ENCODE results near the gene RAG1.
"Not testable (repeated sequence)": the region's sequence is repeated elsewhere in the genome, so short reads cannot be mapped to it uniquely, and the experiment has no call there.

Gene RAG1

DNA sequence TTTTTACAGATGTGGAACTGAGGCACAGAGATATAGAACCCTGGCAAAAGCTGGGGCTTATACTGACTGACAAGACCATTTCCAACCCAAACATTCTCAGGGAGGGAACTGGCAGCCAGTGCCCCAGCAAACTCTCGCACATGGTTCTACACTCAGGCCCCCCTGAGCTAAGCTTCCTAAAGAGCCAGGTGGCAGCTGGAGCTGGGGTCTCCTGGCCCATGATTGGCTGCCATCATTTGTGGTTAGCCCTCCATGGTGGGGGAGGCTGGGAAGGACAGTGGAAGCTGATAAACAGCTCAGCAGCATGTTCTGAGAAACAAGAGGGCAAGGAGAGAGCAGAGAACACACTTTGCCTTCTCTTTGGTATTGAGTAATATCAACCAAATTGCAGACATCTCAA, at the start of gene RAG1:
Gene RAG1 (plus strand): TSS at position 314 of the 400 bp plus-strand sequence. CDS start 5,298 bp downstream, outside the sequence.
- DNase-seq (ENCODE audit: low read depth in 2 of 3, low spot score in 2 of 3) = no peak

DNA sequence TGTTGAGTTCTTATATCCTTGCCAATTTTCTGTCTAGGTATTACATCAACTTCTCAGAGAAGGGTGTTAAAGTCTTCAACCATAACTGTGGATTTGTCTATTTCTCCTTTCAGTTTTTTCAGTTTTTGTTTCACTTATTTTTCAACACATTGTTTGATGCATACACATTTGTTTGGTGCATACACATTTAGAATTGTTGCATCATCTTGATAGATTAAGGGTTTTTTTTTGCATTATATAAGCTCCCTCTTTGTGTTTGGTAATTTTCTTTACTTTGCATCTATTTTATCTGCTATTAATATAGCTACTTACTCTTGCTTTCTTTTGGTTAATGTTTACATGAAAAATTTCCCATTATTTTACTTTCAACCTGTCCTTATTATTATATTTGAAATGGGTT, 37.0 kb upstream of the RAG1 start:
- DNase-seq (ENCODE audit: low read depth in 2 of 3, low spot score in 2 of 3) = no peak

DNA sequence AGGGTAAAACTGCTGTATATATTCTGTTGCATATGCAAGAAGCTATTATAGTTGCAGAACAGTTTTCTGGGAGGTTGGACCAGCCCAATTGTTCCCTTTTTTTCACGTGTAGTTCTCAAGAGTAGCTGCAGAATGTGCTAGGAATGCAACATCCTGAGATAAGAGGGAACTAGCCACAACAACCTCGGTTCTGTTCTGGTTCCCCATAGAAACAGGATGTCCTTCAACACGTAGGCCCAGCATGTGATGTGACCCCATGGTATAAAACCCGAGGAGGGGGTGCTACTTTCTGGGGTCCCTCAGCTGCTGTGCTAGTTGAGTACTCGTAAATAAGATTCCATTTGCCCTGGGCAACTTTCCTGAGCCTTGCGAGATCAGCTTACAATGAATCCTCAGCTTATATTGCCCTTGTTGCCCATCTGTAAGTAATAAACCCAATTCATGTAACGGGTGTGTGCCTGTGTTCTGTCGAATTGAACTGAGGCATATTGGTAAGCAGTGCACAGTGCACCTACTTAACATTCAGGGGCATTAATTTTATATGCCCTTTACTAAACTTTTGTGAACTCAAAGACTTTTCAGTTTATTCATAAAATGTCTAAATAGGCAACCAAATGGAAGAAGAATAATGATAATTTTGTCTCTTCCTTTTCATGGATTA, 34.7 kb upstream of the RAG1 start:
- no peak for DNase-seq (ENCODE audit: low read depth in 2 of 3, low spot score in 2 of 3)

DNA sequence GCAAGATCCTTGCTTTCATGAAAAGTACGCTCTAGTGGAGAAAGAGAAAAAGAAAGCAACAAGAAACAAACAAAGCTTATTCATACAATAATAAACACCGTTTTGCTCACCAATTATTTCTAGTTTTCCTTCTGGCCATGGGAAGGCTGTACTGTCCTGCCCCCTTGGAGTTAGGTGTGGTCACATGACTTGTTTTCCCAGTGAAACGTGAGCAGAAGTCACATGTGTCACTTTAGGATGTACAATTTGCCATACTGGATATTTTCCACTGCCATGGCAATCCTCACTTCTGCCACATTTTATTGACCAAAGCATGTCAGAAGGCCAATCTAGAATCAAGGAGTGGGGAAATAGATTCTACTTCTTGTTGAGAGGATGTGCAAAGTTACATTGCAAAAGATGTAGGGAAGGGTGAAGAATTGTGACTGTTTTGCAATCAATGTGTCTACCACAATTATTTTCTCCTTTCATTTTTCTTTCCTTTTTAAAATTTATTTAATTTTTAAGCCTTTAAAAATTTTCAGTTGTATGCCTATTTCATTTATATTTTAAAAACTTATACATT, 33.4 kb upstream of the RAG1 start:
- DNase-seq (ENCODE audit: low read depth in 2 of 3, low spot score in 2 of 3) = no peak

DNA sequence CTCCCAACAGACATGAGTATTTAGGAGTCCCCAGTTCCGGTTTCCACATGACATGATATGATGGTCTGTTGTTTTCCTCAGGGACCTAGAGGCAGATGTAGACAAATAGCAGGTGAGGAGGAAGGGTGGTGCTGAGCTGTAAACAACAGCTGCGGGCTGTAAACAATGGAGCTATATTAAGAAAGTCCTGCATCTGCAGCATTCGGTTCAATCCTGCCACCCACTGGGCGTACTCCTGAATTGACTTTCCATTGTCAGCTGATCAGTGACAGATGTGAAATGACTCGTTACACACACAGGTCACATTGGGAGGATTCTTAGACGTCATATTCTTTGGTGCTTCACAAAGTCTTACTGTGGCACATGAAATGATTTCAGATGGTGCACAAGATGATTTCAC, 26.8 kb upstream of the RAG1 start:
- no peak for DNase-seq (ENCODE audit: low read depth in 2 of 3, low spot score in 2 of 3)

DNA sequence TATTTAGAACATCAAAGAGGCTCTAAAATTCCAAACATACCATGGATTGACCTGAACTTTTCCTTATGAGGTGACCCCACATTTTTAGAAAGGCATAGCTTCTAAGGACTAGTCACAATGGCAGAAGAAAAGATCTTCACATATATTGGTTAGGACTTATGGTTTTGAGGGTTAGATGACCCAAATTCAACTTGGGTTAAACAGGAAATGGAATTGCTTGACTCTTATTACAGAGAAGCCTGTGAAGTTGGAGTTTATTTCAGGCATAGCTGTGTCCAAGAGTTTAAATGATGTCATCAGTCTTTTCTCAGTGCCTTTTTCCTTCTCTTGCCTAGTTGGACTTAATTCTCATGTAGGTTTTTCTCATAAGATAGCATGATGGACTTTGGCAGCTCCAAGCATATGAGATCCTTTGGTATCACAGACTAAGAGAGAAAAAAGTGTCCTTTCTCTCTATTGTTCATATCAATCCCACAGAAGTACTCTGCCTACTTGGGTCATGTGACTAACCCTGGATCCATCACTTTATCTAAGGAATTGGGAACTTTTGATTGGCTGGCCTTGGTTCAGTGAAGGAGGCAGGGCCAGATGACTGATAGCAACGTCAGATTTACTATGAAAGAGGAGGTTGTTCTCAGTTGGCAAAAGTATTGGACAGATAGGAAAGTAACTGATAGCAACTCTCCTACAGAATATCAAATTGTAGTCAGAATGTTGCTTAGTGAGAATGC, 17.3 kb upstream of the RAG1 start:
- no peak for DNase-seq (ENCODE audit: low read depth in 2 of 3, low spot score in 2 of 3)

DNA sequence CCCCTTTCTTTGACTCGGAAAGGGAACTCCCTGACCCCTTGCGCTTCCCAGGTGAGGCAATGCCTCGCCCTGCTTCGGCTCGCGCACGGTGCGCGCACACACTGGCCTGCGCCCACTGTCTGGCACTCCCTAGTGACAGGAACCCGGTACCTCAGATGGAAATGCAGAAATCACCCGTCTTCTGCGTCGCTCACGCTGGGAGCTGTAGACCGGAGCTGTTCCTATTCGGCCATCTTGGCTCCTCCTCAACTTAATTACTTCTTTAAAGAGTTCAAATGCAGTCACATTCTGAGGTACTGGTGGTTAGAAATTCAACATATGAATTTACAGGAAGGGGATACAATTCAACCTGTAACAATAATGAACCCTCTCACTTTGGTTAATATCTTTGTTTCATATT, 10.4 kb upstream of the RAG1 start:
- DNase-seq (ENCODE audit: low read depth in 2 of 3, low spot score in 2 of 3) = not testable (repeated sequence)

DNA sequence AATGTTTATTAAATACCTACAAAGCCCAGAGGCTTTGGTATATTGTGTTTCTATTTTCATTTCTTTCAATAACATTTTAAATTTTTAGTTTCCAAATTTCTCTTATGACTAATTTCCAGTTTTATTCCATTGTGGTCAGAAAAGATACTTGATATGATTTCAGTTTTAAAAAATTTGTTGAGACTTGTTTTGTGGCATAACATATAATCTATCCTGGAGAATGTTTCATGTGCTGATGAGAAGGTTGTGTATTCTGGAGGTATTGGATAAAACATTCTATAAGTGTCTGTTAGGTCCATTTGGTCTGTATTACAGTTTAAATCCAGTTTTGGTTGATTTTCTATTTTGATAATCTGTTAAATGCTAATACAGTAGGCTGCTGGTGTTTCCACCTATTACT, 9.8 kb upstream of the RAG1 start:
- DNase-seq (ENCODE audit: low read depth in 2 of 3, low spot score in 2 of 3) = no peak

DNA sequence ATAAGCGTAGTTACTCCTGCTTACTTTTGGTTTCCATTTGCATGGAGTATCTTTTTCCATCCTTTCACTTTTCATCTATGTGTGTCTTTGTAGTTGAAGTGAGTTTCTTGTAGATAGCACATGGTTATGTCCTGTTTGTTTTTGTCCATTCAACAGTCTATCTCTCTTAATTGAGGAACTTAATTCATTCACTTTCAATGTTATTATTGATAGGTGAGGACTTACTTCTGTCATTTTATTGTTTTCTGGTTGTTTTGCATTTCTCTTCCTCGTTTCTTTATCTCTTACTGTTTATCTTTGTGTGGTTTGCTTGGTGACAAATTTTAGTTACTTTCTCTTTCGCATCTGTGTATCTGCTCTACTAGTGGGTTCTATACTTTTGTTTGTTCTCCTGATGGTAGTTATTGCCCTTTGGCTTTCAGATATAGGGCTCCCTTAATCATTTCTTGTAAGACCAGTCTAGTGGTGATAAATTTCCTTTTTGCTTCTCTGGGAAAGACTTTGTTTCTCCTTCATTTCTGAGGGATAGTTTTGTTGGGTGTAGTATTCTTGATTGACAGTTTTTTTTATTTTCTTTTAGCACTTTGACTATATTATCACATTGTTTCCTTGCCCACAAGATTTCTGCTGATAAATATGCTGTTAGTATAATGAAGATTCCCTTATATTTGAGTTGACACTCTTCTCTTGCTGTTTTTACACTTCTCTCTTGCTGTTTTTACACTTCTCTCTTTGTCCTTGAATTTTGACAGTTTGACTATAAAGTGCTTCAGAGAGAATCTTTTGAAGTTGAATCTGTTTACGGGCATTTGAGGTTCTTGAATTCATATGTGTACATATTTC, 9.0 kb upstream of the RAG1 start:
- DNase-seq (ENCODE audit: low read depth in 2 of 3, low spot score in 2 of 3) = no peak

DNA sequence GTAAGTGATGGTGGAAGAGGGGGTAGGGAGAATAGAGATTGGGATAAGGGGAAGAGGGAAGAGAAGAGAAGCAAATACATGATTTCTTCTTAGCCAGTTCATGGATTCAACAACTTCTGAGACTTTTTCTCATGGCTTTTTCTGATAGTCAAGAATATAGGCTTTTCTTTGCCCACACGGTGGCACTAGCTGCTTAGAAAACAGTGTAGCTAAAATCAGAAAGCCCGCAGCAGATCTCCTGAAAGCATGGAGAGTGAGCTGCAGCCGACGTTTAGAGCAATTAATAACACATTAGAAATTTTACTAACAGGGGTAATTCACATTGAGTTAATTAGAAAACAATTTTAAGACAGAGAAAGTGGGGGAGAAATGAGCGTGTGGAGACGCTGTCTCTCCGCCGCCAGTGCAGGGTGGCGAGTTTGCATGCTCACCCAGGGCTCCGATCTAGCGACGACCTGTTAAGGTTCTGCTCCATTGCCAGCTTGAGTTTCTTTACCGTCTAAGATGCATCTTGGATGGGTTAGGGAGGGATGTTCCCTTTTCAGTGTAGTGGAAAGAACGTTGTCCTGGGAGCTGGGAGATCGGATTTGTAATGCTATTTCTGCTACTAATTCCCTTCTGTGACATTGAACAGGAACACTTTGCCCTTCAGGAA, 3.3 kb upstream of the RAG1 start:
- DNase-seq (ENCODE audit: low read depth in 2 of 3, low spot score in 2 of 3) = no peak

DNA sequence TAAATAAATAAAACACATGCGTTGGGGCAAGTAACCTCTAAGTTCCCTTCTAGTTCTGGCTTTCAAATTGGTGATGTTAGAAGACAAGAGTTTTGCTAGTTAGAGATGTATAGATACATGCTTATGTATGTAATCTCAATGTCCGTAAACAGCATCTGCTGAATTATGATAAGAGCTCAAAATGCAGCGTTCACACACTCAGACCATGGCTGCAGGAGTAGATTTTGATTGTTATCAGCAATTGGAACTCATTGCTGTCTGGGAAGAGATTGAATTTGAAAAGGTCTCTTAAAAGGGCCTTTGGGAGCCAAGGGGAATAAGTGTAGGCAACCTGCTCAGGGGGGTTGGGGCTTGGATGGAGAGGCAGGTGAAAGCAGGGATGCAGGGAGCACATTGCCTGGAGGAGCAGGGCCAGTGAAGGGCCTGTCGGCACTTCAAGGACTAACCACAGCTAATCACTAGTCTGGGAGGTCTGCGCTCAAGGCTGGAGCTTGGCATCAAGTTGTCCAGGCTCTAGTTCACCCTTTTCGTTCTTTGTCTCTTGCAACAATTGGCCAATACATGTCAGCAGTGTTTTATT, 2.7 kb upstream of the RAG1 start:
- DNase-seq (ENCODE audit: low read depth in 2 of 3, low spot score in 2 of 3) = no peak

DNA sequence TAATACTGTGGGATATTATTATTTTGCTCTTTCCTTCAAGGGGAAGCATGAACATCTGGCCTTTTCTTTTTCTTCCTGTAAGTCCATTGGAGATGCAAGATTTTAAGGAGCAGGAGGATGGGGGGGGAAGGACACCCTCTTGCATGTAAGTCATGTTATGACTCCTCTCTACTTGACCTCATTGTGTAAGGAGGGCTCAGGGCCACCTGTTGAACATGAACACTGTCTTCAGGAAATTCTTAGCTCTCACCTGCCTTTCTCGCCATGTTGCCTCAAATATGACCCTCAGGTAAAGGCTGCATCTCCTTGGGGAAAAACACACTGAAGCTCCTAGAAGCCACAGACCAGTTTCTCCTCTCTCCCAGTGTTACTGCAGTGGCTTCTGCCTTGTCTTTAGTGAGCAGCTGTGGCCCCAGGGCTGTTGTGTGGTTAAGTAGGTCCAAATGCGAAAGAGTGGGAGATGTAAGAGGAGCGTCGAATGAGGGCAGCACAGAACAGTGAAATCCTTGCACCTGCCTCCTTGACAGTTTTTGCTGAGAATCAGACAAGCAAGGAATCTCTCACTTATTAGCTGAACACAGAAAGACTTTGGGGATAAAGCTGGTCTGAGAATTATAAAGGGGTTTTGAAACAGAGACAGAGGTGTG, 1.3 kb upstream of the RAG1 start:
- no peak for DNase-seq (ENCODE audit: low read depth in 2 of 3, low spot score in 2 of 3)

DNA sequence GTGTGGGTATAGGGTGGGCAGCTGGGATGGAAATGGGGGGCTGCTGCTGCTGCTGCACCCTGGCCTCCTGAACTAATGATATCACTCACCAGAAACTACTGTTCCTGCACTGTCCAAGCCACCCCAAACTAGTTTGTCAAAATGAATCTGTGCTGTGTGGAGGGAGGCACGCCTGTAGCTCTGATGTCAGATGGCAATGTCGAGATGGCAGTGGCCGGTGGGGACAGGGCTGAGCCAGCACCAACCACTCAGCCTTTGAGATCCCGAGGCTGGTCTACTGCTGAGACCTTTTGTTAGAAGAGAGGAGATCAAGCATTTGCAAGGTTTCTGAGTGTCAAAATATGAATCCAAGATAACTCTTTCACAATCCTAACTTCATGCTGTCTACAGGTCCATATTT, 1.3 kb downstream of the RAG1 start:
- no peak for DNase-seq (ENCODE audit: low read depth in 2 of 3, low spot score in 2 of 3)

DNA sequence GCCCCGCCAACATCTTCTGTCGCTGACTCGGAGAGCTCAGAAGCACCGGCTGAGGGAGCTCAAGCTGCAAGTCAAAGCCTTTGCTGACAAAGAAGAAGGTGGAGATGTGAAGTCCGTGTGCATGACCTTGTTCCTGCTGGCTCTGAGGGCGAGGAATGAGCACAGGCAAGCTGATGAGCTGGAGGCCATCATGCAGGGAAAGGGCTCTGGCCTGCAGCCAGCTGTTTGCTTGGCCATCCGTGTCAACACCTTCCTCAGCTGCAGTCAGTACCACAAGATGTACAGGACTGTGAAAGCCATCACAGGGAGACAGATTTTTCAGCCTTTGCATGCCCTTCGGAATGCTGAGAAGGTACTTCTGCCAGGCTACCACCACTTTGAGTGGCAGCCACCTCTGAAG, 6.7 kb downstream of the RAG1 start:
- no peak for DNase-seq (ENCODE audit: low read depth in 2 of 3, low spot score in 2 of 3)

DNA sequence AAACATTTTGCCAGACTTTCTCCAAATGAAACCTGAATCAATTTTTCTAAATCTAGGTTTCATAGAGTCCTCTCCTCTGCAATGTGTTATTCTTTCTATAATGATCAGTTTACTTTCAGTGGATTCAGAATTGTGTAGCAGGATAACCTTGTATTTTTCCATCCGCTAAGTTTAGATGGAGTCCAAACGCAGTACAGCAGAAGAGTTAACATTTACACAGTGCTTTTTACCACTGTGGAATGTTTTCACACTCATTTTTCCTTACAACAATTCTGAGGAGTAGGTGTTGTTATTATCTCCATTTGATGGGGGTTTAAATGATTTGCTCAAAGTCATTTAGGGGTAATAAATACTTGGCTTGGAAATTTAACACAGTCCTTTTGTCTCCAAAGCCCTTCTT, 9.6 kb downstream of the RAG1 start:
- no peak for DNase-seq (ENCODE audit: low read depth in 2 of 3, low spot score in 2 of 3)

DNA sequence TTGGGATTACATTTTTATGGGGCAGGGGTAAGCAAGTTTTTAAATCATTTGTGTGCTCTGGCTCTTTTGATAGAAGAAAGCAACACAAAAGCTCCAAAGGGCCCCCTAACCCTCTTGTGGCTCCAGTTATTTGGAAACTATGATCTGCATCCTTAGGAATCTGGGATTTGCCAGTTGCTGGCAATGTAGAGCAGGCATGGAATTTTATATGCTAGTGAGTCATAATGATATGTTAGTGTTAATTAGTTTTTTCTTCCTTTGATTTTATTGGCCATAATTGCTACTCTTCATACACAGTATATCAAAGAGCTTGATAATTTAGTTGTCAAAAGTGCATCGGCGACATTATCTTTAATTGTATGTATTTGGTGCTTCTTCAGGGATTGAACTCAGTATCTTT, 10.1 kb downstream of the RAG1 start:
- no peak for DNase-seq (ENCODE audit: low read depth in 2 of 3, low spot score in 2 of 3)

DNA sequence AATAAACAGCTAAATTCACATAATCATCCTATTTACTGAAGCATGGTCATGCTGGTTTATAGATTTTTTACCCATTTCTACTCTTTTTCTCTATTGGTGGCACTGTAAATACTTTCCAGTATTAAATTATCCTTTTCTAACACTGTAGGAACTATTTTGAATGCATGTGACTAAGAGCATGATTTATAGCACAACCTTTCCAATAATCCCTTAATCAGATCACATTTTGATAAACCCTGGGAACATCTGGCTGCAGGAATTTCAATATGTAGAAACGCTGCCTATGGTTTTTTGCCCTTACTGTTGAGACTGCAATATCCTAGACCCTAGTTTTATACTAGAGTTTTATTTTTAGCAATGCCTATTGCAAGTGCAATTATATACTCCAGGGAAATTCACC, 10.7 kb downstream of the RAG1 start:
- no peak for DNase-seq (ENCODE audit: low read depth in 2 of 3, low spot score in 2 of 3)

DNA sequence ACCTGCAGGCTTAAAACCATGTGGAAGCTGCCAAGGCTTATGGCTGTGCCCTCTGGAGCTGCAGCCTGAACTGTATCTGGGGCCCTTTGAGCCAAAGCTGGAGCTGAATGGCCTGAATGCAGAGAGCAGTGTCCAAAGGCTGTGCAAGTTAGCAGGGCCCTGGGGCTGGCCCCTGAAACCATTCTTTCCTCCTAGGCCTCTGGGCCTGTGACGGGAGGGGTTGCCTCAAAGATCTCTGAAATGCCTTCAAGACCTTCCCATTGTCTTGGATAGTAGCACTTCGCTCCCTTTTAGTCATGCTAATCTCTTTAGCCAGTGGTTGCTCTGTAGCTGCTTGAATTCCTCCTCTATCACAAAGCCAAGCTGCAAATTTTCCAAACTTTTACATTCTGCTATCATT, 13.7 kb downstream of the RAG1 start:
- DNase-seq (ENCODE audit: low read depth in 2 of 3, low spot score in 2 of 3) = no peak

DNA sequence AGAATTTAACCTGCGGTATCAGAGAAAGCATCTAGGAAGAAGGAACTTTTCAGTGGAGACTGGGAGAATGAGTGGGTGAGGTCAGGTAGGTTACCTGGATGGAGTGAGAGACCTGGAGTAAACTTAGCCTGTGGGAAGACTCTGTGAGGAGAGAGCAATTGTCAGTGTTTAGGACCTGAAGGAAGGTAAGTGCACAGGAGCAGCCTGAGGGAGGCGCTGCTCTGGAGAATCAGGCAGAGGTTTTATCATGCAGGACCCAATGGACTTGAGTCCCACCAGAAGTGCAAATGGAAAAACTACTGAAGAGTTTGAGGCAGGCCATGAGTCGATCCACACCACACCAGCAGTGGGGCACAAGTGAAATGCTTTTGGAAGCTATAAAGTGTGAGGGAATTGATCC, 15.9 kb downstream of the RAG1 start:
- no peak for DNase-seq (ENCODE audit: low read depth in 2 of 3, low spot score in 2 of 3)

DNA sequence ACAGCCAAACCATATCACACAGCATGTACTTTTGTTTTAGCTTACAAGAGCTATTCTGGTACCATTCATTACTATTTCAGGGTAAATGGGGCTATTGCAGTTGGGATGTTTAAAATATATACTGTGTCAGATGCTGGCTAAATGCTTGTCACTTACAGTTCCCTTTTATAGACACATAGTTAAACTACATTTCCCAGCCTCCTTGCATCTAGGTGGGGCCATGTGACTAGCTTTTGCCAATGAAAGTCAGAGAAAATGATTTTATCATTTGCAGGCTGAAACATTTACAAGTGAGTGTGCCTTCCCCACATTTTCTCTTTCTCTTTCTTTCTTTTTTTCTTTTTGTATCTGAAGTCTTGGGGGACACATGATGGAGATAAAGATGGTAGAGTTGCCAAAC, 18.7 kb downstream of the RAG1 start:
- DNase-seq (ENCODE audit: low read depth in 2 of 3, low spot score in 2 of 3) = no peak
